ENCODE data around the gene AEBP2.

DNA sequence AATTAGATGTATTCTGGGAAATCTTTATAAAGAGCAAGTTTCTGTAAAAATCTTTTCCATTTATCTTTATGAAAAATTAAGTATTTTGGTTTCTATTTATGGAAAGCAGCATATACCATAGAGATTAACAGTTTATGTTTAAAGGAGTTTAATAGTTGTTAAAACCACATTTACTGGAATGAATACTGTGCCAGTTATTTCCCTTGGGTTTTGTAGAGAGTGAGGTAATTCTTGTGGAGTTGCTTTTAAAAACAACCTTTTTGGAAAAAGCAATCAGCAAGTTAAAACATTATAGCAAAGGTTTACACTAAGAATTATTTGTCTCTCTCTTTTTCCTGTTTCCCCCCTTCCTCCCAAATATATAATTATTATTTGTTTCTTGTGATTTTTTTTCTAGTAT is 34.9 kb downstream of the AEBP2 start:
- TF ChIP-seq POLR2A (IDR thresholded peaks at IDR 0.05) (no peak), CTCF (IDR thresholded peaks at IDR 0.05) (no peak)
